Astrocyte (in vitro differentiated cells and primary cell): ENCODE results near the gene PLEKHG4.

Experiments used
- CTCF ChIP-seq: IDR thresholded peaks from 2 replicates; pipeline ENCODE4 v1.5.1; 2011; ENCODE audit warnings: low read depth, mild to moderate bottlenecking, inconsistent platforms, low read length, moderate library complexity; ENCODE audit not compliant: insufficient read depth
- EZH2 ChIP-seq: IDR thresholded peaks from 2 replicates; pipeline ENCODE4 v1.6.1; 2012; ENCODE audit warnings: mild to moderate bottlenecking, low read length, inconsistent platforms; ENCODE audit not compliant: insufficient read depth

GRCh38 chr16:67252609-67253497, 26.5 kb upstream of the PLEKHG4 start:
- TF ChIP-seq CTCF, result no peak
- TF ChIP-seq EZH2, result no peak
